Panc1 (cell line): ENCODE data around the gene SAMHD1. TPM values are rescaled to one million over a fixed set of nuclear protein-coding genes. Genes with fewer than 3 reads are reported as not detected.
"Not testable (repeated sequence)": the region's sequence is repeated elsewhere in the genome, so short reads cannot be mapped to it uniquely, and the experiment has no call there.

Experiments
- ATAC-seq: fragments of 200-7000 bp; cut with Tn5 transposase; 2 replicates; pipeline ENCODE4 v1.9.1; 2020; ENCODE audit warnings: mild to moderate bottlenecking, moderate library complexity
- BruUV-seq: library from RNA; stranded (reverse); fragments of 400-500 nt; replicated peaks from 2 replicates; lab custom pipeline; 2021; lab: Mats Ljungman, UMichigan
- CTCF ChIA-PET: fragments of 300-600 bp; sonication (Branson Sonifier 250); formaldehyde crosslinking; loops from one replicate; lab custom pipeline; 2022; ENCODE audit warnings: antibody characterized with exemption; lab: Charles Lee
- POLR2A ChIA-PET: fragments of 300-600 bp; sonication (Branson Sonifier 250); formaldehyde crosslinking; loops from one replicate; lab custom pipeline; 2022; ENCODE audit warnings: antibody characterized with exemption; lab: Charles Lee
- DNase-seq: peaks from one replicate; pipeline ENCODE4 v3.0.0-alpha.2; 2010; ENCODE audit warnings: low read depth, low spot score
- H3K27ac ChIP-seq: 2 replicates; pipeline ENCODE4 v1.5.1; 2011; ENCODE audit warnings: mild to moderate bottlenecking, low read length, inconsistent platforms
- H3K27me3 ChIP-seq: fragments of 200-500 bp; sonication (Bioruptor generic); 2 replicates; pipeline ENCODE4 v1.6.0; 2014; ENCODE audit warnings: low read length, inconsistent platforms; ENCODE audit not compliant: control insufficient read depth, insufficient read depth
- H3K36me3 ChIP-seq: fragments of 200-500 bp; sonication (Bioruptor generic); 2 replicates; pipeline ENCODE4 v1.5.1; 2014; ENCODE audit warnings: inconsistent platforms, mild to moderate bottlenecking, low read length, moderate library complexity; ENCODE audit not compliant: control insufficient read depth, insufficient read depth
- H3K4me1 ChIP-seq: 2 replicates; pipeline ENCODE4 v1.5.1; 2011; ENCODE audit warnings: inconsistent platforms, mild to moderate bottlenecking, low read length, moderate library complexity; ENCODE audit not compliant: control insufficient read depth, insufficient read depth
- H3K4me3 ChIP-seq, 2 experiments: 2 replicates each; pipeline ENCODE4 v1.5.1; 2011 to 2012; ENCODE audit warnings: low read depth in 2 of 2, low read length in 2 of 2, mild to moderate bottlenecking in 2 of 2, inconsistent platforms in 1 of 2, moderate library complexity in 1 of 2
- H3K9me3 ChIP-seq: fragments of 200-500 bp; sonication (Bioruptor generic); 2 replicates; pipeline ENCODE4 v1.5.1; 2014; ENCODE audit warnings: low read depth, mild to moderate bottlenecking, inconsistent platforms, low read length, moderate library complexity; ENCODE audit not compliant: control insufficient read depth, insufficient read depth
- CTCF ChIP-seq: fragments of 450-650 bp; IDR thresholded peaks from 2 replicates; pipeline ENCODE4 v1.5.1; 2017; ENCODE audit warnings: mild to moderate bottlenecking
- POLR2AphosphoS5 ChIP-seq: IDR thresholded peaks from 2 replicates; pipeline ENCODE4 v1.6.1; 2012; ENCODE audit warnings: mild to moderate bottlenecking, low read depth, low read length, moderate library complexity
- REST ChIP-seq, 2 experiments: IDR thresholded peaks; 2 replicates each; pipeline ENCODE4 v1.6.1; 2011 to 2012; ENCODE audit warnings: low read depth in 2 of 2, control low read depth in 1 of 2, low read length in 1 of 2, mild to moderate bottlenecking in 1 of 2, moderate library complexity in 1 of 2; ENCODE audit not compliant: insufficient read depth in 1 of 2
- SIN3A ChIP-seq: IDR thresholded peaks from 2 replicates; pipeline ENCODE4 v1.6.1; 2012; ENCODE audit warnings: low read depth, mild to moderate bottlenecking, low read length, moderate library complexity, borderline replicate concordance; ENCODE audit not compliant: insufficient read depth
- TCF7L2 ChIP-seq: IDR thresholded peaks from 2 replicates; pipeline ENCODE4 v1.6.1; 2011; ENCODE audit warnings: mild to moderate bottlenecking, low read depth, low read length, inconsistent platforms
- in situ Hi-C: cut with HindIII; loops from 2 replicates; pipeline ENCODE4 v1.10.0; 2016; ENCODE audit warnings: low sequenced_read_pairs, low pct_unique_long_range_greater_than_20kb
- intact Hi-C: fragments of 100-400 bp; cut with micrococcal nuclease; formaldehyde crosslinking; loops from one replicate; pipeline ENCODE4 v1.10.0; 2022; ENCODE audit not compliant: unreplicated experiment
- total RNA-seq: library from RNA; stranded (reverse); gene quantifications from one replicate; pipeline ENCODE4 v1.2.1, GENCODE V29; 2021; ENCODE audit not compliant: unreplicated experiment

SAMHD1 gene
- total RNA-seq, 1 experiment from 2014 or later, result 16.8 TPM

GRCh38 chr20:36875702-36876472 lies 75.6 kb downstream of the SAMHD1 start, which contains the start of gene TLDC2:
Gene TLDC2, plus strand, starts transcription at chr20:36876138. Its CDS starts 37 bp downstream, at chr20:36876175.
- intact Hi-C loops, result no loop called here
- BruUV-seq, result no TSS peak
- ATAC-seq, result no peak
- CTCF ChIA-PET, result no interaction called here
- no peak for DNase-seq
- H3K27ac ChIP-seq, result no peak within 1 kb of the TSS
- no peaks in the 10 kb centered on the region for H3K36me3 ChIP-seq
- in situ Hi-C loops, result no loop called here
- H3K9me3 ChIP-seq, result no peaks in the 10 kb centered on the region
- no peaks in the 10 kb centered on the region for H3K27me3 ChIP-seq
- no peak within 1 kb of the TSS for H3K4me3 ChIP-seq
- H3K4me1 ChIP-seq, result peaks cover 5% of the 10 kb centered on the region
- no peak for TF ChIP-seq REST (IDR thresholded peaks at IDR 0.05; ENCODE audit: insufficient read depth in 1 of 2, low read depth in 2 of 2, low read length in 1 of 2)
- TF ChIP-seq TCF7L2, result no peak
- TF ChIP-seq SIN3A, result no peak
- TF ChIP-seq CTCF, result no peak
- no peak for TF ChIP-seq POLR2AphosphoS5
- POLR2A ChIA-PET, result no interaction called here

GRCh38 chr20:36875093-36875492 lies 76.4 kb downstream of the SAMHD1 start:
- ATAC-seq, BruUV-seq, H3K27ac ChIP-seq, in situ Hi-C loops, intact Hi-C loops, H3K9me3 ChIP-seq, H3K27me3 ChIP-seq, H3K36me3 ChIP-seq, H3K4me3 ChIP-seq, DNase-seq, H3K4me1 ChIP-seq: not testable (repeated sequence)
- ChIA-PET POLR2A (interaction anchor here (0.6 kb wide), 1 partner anchor 140 kb away, joined by 5 read pairs; no protein-coding TSS in a partner anchor), CTCF (interaction anchor here (0.6 kb wide), 1 partner anchor 34 kb away, joined by 5 read pairs; no protein-coding TSS in a partner anchor)
